ENCODE data around the gene GALNT17.
"Not testable (repeated sequence)": the region's sequence is repeated elsewhere in the genome, so short reads cannot be mapped to it uniquely, and the experiment has no call there.

The GALNT17 gene

GRCh38 chr7:71236230-71237105 is 104.5 kb downstream of the GALNT17 start:
- no peak for DNase-seq (ENCODE audit: low read depth)

DNA sequence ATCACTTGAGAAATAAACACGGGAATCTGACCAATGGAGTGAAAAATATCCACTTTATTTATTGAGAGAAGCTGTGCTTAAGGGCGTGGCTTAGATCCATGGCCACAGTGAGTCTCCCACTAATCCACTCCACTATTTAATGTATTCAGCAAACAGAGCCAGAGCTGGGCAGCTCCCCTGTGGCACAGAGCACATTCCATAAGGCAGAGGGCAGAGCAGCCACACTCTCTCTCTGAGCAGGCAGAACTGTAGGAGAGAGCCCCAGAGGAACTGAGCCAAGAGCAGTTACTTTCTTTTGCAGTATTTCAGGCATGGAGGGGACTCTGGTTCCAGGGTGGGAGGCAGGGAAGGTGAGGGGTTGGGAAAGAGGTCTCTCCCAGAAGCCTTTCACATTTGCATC is 106.0 kb downstream of the GALNT17 start:
- DNase-seq (ENCODE audit: low read depth), result no peak

GRCh38 chr7:71238581-71239295 is 106.8 kb downstream of the GALNT17 start:
- no peak for DNase-seq (ENCODE audit: low read depth)

- no peak for DNase-seq (ENCODE audit: low read depth)
These were observed 107.8 kb downstream of the GALNT17 start for GRCh38 chr7:71239586-71240268.

DNA sequence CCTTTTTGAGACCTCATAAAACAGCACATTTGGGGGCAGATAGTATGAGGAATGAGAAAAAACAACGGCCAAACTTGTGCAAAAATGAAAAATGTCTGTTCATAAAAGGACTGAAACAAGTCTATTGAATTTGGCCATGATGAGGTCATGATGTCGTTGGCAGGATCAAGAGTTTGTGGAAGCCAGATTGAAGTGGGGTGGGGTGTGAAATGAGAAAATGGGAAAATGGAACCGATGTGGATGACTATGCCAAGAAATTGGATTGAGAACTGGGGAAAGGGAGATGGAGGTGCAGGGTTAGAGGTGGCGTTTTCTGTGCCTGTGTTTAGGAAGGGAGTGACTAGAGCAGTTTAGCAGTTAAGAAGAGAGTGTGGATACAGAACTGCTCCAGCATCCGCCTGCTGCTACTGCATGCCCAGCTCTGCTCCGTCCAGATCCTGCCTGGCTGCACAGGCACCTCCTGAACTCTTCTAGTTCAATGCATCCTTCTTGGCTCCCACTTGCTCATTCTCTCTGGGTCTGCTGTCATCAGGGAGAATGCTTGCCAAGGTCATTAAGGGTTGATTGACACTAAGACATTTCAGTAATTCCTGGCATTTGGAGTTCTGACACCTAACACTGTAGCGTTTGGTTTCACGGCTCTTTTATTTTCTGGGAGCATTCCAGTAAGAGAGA is 111.9 kb downstream of the GALNT17 start:
- DNase-seq (ENCODE audit: low read depth), result no peak

DNA sequence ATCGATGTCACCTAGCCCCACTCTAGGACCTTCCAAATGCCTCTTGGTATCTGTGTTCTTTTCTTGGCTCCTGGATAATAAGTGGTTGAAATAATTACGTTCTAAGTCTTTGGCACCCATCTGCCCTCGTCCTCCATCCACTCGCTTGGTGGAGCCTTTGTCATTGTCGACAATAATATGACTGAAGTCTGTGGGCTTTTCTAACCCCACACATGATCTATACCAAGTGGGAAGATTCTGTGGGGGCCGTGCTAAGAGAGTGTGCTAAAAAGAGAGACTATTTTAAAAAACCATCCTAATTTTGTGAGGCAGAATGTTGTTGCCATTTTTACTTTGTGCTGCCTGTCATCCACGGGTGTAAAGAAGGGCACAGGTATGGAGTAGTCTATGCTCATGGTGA is 113.1 kb downstream of the GALNT17 start:
- DNase-seq (ENCODE audit: low read depth), result no peak

DNA sequence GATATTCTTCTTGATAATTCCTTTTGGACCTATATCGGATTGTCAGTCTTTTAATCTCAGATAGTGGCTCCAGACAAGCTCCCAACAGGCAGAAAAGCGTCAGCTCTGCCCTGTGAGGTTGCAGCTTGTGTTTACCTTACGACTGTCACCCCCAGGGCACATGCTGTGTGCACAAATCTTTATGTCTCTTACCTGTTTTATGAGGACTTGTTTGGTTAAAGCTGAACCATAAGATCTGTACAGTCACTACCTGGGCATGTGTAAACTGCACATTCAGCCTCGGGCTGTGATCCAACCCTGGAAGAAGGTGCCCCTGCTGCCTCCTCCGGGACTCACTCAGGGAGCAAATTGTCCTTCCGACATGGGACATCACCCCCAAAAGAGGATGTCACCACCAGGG is 119.8 kb downstream of the GALNT17 start:
- no peak for DNase-seq (ENCODE audit: low read depth)

DNA sequence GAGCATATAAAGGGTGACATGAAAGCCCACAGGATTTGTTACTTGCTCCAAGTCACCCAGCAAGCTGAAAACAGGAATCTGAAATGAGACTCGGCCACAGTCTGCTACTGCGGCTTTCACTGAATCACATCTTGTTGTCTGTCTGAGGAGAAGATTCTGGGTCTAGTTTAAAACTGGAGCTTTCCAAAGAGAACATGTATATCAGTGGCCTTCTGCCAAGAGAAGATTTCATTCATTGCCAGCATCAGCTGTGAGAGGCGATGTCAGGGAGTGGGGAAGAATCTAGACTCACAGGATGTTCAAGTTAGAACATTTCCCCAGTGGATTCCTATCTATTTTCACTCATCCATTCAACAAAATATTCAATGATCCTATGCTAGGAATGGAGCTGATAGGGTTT is 122.8 kb downstream of the GALNT17 start:
- DNase-seq (ENCODE audit: low read depth), result no peak

- DNase-seq (ENCODE audit: low read depth), result no peak
These were observed 123.7 kb downstream of the GALNT17 start for GRCh38 chr7:71255537-71256178.

DNA sequence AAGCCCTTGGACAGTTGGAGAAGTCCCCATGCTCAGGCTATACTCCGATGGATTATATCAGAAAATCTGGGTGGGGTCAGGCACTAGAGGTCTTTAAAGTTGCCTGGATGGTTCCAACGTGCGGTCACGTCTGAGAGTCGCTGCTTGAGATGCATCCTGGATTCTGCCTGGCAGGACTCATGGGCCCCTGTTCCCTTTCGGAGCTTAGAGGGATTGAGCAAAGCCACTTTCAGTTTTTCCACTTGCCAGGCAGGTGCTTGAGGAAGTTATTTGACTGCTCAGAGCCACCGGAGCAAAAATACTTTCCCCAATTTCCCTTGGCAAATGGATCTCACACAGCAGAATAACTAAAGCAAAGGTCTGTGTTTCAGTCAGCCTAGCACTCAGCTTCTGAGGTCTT is 129.1 kb downstream of the GALNT17 start:
- DNase-seq (ENCODE audit: low read depth), result no peak

DNA sequence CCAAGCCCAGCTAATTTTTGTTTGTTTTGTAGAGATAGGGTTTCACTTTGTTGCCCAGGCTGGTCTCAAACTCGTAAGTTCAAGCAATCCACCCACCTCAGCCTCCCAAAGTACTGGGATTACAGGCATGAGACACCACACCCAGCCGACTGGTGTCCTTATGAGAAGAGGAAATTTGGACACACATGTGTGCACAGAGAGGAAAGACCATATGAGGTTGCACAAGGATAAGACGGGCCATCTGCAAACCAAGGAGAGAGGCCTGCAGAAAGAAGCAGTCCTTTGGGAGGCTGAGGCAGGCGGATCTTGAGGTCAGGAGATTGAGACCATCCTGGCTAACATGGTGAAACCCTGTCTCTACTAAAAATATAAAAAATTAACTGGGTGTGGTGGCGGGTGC is 130.9 kb downstream of the GALNT17 start:
- not testable (repeated sequence) for DNase-seq (ENCODE audit: low read depth)

DNA sequence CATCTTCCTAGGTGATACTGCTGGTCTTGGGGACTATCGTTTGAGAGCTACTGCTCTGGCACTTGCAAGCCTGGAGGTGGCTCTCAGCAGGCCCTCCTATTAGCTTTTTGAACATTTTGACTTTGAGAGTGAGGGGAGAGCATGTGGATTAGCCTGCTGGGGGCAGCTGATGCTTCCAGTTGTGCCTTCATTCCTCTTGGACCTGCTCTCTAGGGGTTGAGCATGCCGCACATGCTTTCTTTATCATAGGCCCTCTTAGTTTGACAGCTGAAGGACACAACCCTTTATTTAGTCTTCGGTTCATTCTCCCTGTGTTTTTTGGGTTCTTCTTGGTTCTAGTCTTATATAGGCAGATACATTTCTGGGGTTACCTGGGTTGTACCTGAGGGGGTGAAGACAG is 132.1 kb downstream of the GALNT17 start:
- DNase-seq (ENCODE audit: low read depth), result no peak

- no peak for DNase-seq (ENCODE audit: low read depth)
These were observed 135.0 kb downstream of the GALNT17 start for GRCh38 chr7:71266912-71267311.

- DNase-seq (ENCODE audit: low read depth), result no peak
These were observed 136.0 kb downstream of the GALNT17 start for GRCh38 chr7:71267734-71268469.

- no peak for DNase-seq (ENCODE audit: low read depth)
These were observed 138.6 kb downstream of the GALNT17 start for GRCh38 chr7:71270558-71270957.

DNA sequence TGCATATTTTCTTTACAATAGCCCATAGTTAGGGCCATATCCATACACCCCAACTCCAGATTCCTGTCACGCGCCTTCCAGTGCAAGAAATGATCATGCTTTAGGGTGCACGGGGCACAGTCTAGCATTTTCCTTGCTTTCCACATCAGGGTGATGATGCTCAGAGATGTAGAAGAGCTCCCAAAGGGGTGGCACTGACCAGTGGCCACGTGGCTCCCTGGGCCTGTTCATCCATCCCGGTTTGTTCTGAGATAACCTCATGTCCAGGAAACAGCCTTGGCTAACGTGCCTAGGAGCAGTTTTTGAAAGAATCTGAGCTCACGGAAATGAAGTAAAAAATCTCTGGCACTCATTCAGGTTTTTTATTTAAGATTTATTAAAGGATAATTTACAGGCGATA is 139.3 kb downstream of the GALNT17 start:
- DNase-seq (ENCODE audit: low read depth), result no peak

- no peak for DNase-seq (ENCODE audit: low read depth)
These were observed 140.9 kb downstream of the GALNT17 start for GRCh38 chr7:71272509-71273490.

- DNase-seq (ENCODE audit: low read depth), result no peak
These were observed 146.3 kb downstream of the GALNT17 start for GRCh38 chr7:71278257-71278656.

GRCh38 chr7:71281261-71281660 is 149.3 kb downstream of the GALNT17 start:
- no peak for DNase-seq (ENCODE audit: low read depth)

GRCh38 chr7:71283802-71284201 is 151.9 kb downstream of the GALNT17 start:
- no peak for DNase-seq (ENCODE audit: low read depth)

Data from stimulated activated CD8-positive, alpha-beta memory T cell treated with anti-CD3 and anti-CD28 coated beads, Interleukin-12 subunit alpha, Interleukin-12 subunit beta, amount 100 ng/mL, for 4 hours (primary cell).